H1 (cell line): ENCODE results near the gene UBL4A. TPM values are rescaled to one million over a fixed set of nuclear protein-coding genes. Genes with fewer than 3 reads are reported as not detected.
A peak's percentile ranks its signal among the peaks of the same experiment; 100 is the strongest.

ENCODE experiments used
- BRCA1 ChIP-seq: IDR thresholded peaks from 2 replicates; pipeline ENCODE4 v1.6.1; 2012; ENCODE audit warnings: low read depth, low read length, improper control_type of control experiment
- CBX8 ChIP-seq: fragments of 300-800, 300-1000 bp; sonication (generic); IDR thresholded peaks from 2 replicates; pipeline ENCODE4 v1.7.1; 2016; ENCODE audit warnings: low read depth, low read length, borderline replicate concordance
- CTBP2 ChIP-seq: IDR thresholded peaks from 2 replicates; pipeline ENCODE4 v1.7.0; 2011; ENCODE audit warnings: borderline replicate concordance, mild to moderate bottlenecking, moderate library complexity, mixed read lengths, low read length; ENCODE audit not compliant: insufficient read depth, insufficient read length
- JUN ChIP-seq: IDR thresholded peaks from 2 replicates; pipeline ENCODE4 v1.6.1; 2011; ENCODE audit warnings: low read depth, mild to moderate bottlenecking, improper control_type of control experiment, low read length
- POLR2A ChIP-seq, 2 experiments: IDR thresholded peaks; 1 replicate in 1 of 2; 2 replicates in 1 of 2; pipeline ENCODE4 v1.6.1; 2011; ENCODE audit warnings: low read depth in 2 of 2, low read length in 2 of 2, mild to moderate bottlenecking in 2 of 2; ENCODE audit errors: control extremely low read depth in 1 of 2
- RBBP5 ChIP-seq: IDR thresholded peaks from 2 replicates; pipeline ENCODE4 v1.7.1; 2012; ENCODE audit warnings: low read depth, mild to moderate bottlenecking, inconsistent platforms, low read length, moderate library complexity, borderline replicate concordance
- RXRA ChIP-seq: IDR thresholded peaks from 2 replicates; pipeline ENCODE4 v1.6.1; 2011; ENCODE audit warnings: low read depth, mild to moderate bottlenecking, low read length, moderate library complexity; ENCODE audit not compliant: insufficient read depth
- SP1 ChIP-seq: IDR thresholded peaks from 2 replicates; pipeline ENCODE4 v1.6.1; 2011; ENCODE audit warnings: low read depth, low read length
- SUZ12 ChIP-seq: fragments of 200-600 bp; sonication (generic); IDR thresholded peaks from 2 replicates; pipeline ENCODE4 v1.6.1; 2012; ENCODE audit warnings: mild to moderate bottlenecking, inconsistent platforms, low read length, moderate library complexity, mixed read lengths
- TAF1 ChIP-seq: IDR thresholded peaks from 2 replicates; pipeline ENCODE4 v1.6.1; 2011; ENCODE audit warnings: mild to moderate bottlenecking, low read depth, low read length
- TAF7 ChIP-seq: optimal IDR thresholded peaks from 2 replicates; pipeline ENCODE3; 2011; ENCODE audit warnings: low read depth, mild to moderate bottlenecking, inconsistent platforms, low read length, moderate library complexity, borderline replicate concordance
- YY1 ChIP-seq: IDR thresholded peaks from 2 replicates; pipeline ENCODE4 v1.6.1; 2011; ENCODE audit warnings: low read depth, mild to moderate bottlenecking, low read length
- polyA plus RNA-seq, 7 experiments: library from polyadenylated mRNA; depleted of rRNA in 3 of 7; stranded (reverse) in 5 of 7; unstranded in 2 of 7; fragments of >200 nt in 5 of 7; fragments of 200-250 nt in 2 of 7; gene quantifications; 1 replicate in 5 of 7; 2 replicates in 1 of 7; 4 replicates in 1 of 7; pipeline versions ENCODE4 v1.2.1 to v1.2.3, GENCODE V29; 2011 to 2013; ENCODE audit warnings: missing spikeins in 2 of 7, mixed read lengths in 2 of 7
- total RNA-seq: library from RNA; stranded (reverse); fragmentation: NEBNext Ultra II Directional; extraction: Animal tissue kit (Norgen Biotek cat#: 25700); gene quantifications from 2 replicates; pipeline ENCODE4 v1.2.1, GENCODE V29; 2021
- TF ChIP-seq, protein P1 (sequence below): IDR thresholded peaks from 2 replicates; pipeline ENCODE4 v1.6.1; 2012; ENCODE audit warnings: low read length, inconsistent platforms
- TF ChIP-seq, protein P2 (sequence below): IDR thresholded peaks from 2 replicates; pipeline ENCODE4 v1.6.1; 2011; ENCODE audit warnings: low read depth, mild to moderate bottlenecking, low read length; ENCODE audit not compliant: insufficient read depth
- TF ChIP-seq, protein P3 (sequence below): IDR thresholded peaks from 2 replicates; pipeline ENCODE4 v1.6.1; 2012; ENCODE audit warnings: inconsistent platforms
- TF ChIP-seq, protein P4 (sequence below), 3 experiments: IDR thresholded peaks; 1 replicate in 2 of 3; 2 replicates in 1 of 3; pipeline versions ENCODE4 v1.5.1 to v1.6.1; 2011; ENCODE audit warnings: low read length in 3 of 3, mild to moderate bottlenecking in 3 of 3, inconsistent platforms in 2 of 3, low read depth in 1 of 3, moderate library complexity in 1 of 3; ENCODE audit not compliant: insufficient read depth in 1 of 3; ENCODE audit errors: control extremely low read depth in 1 of 3

The UBL4A gene
- total and polyA plus RNA-seq, 2 of the 8 experiments (the other 6 are each of a cell fraction or from before 2014, with no cell fraction given) = 23.1 to 31.7 TPM

DNA sequence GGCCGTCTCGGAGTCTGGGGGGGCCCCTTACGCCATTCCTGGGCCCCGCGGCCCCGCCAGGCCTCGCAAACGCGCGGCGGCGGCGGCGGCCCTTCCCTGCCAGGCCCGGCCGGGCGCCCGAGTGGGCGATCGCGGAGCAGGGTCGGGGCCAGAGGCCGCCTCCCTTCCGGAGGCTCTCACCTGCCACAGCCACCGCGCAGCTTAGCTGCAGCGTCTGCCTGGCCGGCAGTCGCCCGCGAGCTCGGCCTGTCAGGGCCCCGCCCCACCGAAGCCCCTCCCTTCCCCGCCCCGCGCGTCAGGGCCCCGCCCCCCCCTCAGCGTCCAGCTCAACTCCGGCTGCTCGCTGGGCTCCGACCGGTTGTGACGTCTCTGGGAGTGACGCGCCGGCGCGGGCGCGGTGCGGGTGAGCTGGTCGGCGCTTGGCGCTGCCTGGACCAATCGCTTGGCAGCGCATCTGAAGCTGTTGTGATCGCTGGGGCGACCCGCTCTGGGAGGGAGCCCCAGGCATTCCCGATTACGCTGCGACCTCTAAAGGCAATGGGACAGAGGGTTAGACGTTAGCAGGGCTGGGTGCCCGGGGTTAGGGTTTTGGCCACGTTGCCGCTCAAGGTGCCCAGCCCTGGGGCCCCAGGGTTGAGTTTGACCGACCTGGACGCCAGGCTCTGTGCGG is 4.1 kb upstream of the UBL4A start, which contains the start of gene SLC10A3 (continued):
- TF ChIP-seq, protein P1, sequence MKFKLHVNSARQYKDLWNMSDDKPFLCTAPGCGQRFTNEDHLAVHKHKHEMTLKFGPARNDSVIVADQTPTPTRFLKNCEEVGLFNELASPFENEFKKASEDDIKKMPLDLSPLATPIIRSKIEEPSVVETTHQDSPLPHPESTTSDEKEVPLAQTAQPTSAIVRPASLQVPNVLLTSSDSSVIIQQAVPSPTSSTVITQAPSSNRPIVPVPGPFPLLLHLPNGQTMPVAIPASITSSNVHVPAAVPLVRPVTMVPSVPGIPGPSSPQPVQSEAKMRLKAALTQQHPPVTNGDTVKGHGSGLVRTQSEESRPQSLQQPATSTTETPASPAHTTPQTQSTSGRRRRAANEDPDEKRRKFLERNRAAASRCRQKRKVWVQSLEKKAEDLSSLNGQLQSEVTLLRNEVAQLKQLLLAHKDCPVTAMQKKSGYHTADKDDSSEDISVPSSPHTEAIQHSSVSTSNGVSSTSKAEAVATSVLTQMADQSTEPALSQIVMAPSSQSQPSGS = no peak
- no peak for TF ChIP-seq SUZ12
- TF ChIP-seq, protein P2, sequence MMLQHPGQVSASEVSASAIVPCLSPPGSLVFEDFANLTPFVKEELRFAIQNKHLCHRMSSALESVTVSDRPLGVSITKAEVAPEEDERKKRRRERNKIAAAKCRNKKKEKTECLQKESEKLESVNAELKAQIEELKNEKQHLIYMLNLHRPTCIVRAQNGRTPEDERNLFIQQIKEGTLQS = no peak
- TF ChIP-seq RXRA = no peak
- TF ChIP-seq BRCA1 = no peak
- peak; percentile 81 for TF ChIP-seq TAF1
- no peak for TF ChIP-seq YY1
- no peak for TF ChIP-seq JUN
- TF ChIP-seq POLR2A (IDR thresholded peaks at IDR 0.05; ENCODE audit: control extremely low read depth in 1 of 2, low read depth in 2 of 2, low read length in 2 of 2) = peak in 1 of 2 experiments; percentile 54; a peak in 2 of 3 replicates
- no peak for TF ChIP-seq SP1
- TF ChIP-seq, protein P3, sequence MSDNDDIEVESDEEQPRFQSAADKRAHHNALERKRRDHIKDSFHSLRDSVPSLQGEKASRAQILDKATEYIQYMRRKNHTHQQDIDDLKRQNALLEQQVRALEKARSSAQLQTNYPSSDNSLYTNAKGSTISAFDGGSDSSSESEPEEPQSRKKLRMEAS = no peak
- TF ChIP-seq CTBP2 = no peak
- TF ChIP-seq, protein P4, sequence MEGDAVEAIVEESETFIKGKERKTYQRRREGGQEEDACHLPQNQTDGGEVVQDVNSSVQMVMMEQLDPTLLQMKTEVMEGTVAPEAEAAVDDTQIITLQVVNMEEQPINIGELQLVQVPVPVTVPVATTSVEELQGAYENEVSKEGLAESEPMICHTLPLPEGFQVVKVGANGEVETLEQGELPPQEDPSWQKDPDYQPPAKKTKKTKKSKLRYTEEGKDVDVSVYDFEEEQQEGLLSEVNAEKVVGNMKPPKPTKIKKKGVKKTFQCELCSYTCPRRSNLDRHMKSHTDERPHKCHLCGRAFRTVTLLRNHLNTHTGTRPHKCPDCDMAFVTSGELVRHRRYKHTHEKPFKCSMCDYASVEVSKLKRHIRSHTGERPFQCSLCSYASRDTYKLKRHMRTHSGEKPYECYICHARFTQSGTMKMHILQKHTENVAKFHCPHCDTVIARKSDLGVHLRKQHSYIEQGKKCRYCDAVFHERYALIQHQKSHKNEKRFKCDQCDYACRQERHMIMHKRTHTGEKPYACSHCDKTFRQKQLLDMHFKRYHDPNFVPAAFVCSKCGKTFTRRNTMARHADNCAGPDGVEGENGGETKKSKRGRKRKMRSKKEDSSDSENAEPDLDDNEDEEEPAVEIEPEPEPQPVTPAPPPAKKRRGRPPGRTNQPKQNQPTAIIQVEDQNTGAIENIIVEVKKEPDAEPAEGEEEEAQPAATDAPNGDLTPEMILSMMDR (IDR thresholded peaks at IDR 0.05; ENCODE audit: control extremely low read depth in 1 of 3, insufficient read depth in 1 of 3, low read depth in 1 of 3, low read length in 3 of 3) = no peak
- no peak for TF ChIP-seq RBBP5
- peak; percentile 45 for TF ChIP-seq TAF7
- no peak for TF ChIP-seq CBX8
